Left hindlimb (tissue), 1 donor: Measurements from ENCODE around the gene WNT7B.
A peak's percentile ranks its signal among the peaks of the same experiment; 100 is the strongest.

Source experiments
- DNase-seq: peaks from one replicate; pipeline ENCODE4 v3.0.0-alpha.2; 2018

WNT7B gene

DNA sequence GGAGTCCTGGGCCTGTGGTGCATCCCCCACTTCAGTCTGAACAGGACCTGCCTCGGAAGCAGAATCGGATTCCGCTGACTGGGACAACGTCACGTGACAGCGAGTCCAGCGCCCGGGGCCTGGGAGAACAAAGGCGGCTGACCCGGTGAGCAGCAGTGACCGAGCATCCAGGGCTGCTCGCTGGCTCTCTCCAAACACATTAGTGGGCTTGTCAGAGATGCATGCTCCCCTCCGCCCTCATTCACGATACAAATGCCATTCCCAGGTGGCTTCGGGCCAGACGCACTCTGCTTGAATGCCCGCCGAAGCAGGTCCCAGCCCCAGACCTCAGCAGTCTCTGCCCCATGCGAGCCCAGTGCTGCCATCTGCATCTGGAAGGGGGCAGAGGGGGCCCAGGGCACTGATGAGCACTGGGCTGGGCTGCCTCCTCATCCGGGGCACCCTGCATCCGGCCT lies 91.0 kb downstream of the WNT7B start:
- peak; percentile 23 for DNase-seq

DNA sequence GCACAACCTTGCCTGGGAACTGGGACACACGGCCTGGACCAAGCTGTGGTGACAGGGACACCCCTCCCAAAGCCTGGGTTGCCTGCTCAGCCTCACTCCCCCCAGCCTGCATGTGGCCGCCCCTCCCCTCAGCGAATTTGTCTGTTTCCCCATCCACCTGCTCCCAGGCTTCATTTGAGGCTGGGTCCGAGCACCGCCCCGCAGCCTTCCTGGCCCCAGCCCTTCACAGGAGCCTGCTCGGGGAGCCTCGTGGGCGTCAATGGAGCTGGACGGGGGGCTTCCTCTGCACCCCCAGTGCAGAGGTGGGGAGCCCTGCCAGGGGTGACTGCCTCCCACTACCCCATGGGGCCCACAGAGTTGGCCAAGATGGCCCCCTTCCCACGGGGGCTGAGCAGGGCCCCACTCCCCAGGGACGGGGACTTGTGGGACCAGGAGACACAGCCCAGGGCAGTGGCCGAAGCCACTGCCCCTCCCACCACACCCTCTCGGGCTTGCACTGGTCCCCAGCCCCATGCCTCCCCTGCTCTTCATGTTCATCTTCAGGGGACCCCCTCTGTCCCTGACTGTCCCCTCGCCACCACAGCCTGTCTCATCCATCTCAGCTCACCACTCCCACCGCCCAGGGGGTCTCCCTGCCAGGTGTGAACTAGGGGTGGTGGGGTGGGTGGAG lies 91.7 kb downstream of the WNT7B start:
- DNase-seq = no peak

GRCh38 chr22:45884201-45885062 lies 92.5 kb downstream of the WNT7B start:
- peak; percentile 36 for DNase-seq

DNA sequence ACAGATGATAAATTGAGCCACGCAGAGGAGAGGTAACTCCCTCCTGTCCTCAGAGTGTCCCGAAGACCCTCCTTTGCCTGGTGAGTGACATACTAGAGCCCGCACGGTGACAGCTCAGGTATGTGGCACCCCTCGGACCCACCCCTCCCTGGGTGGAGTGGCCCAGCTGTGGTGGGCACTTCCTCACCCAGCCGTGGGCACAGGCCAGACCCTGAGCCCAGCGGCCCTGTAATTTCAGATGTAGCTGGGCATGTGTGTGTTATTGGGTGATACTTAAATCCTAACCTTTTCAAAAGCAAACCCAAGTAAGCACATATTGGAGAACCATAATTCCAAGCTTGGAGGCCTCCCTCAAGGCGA lies 93.2 kb downstream of the WNT7B start:
- DNase-seq = peak; percentile 32

- DNase-seq = peak; percentile 23
These were observed 93.8 kb downstream of the WNT7B start for GRCh38 chr22:45882881-45883810.

- DNase-seq = no peak
These were observed 95.5 kb downstream of the WNT7B start for GRCh38 chr22:45881524-45881875.

DNA sequence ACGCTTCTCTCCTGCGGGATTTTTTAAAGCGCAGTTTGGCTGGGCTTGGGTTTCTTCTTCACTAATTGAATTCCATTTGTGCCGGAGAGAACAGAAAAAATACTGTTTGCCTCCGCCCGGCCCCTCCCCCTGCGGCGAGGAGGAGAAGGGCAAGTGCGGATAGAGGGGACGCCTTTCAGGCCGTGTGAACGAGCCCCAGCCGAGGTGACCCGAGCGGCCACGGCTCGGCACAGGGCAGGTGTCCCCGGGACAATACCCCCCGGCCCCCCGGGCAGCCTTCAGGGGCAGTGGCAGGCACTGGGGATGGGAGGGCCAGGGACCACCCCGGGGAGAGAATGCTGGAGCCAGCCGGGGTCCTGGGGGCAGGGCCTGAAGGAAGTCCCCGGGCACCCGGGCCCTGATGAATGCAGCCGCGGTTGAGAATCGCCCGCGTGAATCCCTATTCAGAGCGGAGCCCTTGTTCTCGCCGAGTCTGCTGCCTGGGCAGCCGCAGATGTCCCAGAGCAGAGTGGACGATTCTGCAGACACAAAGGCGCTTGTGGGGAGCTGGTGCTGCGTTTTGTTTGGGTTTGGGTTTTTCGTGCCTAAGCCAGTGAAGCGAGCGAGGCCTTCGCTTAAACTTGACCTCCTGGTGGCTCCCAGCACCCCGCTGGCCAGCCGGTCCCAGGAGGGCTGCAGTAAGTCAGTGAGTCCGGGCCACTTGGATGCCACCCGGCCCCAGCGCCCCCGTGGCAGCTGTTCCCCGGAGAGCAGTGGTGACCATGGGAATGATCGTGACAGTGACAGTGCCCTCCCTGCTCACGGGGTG lies 96.0 kb downstream of the WNT7B start:
- peak; percentile 40 for DNase-seq

GRCh38 chr22:45880091-45880715 lies 96.8 kb downstream of the WNT7B start:
- peak; percentile 31 for DNase-seq

- DNase-seq = no peak
These were observed 97.4 kb downstream of the WNT7B start for GRCh38 chr22:45879552-45879949.

- peak; percentile 27 for DNase-seq
These were observed 97.9 kb downstream of the WNT7B start for GRCh38 chr22:45878901-45879551.

DNA sequence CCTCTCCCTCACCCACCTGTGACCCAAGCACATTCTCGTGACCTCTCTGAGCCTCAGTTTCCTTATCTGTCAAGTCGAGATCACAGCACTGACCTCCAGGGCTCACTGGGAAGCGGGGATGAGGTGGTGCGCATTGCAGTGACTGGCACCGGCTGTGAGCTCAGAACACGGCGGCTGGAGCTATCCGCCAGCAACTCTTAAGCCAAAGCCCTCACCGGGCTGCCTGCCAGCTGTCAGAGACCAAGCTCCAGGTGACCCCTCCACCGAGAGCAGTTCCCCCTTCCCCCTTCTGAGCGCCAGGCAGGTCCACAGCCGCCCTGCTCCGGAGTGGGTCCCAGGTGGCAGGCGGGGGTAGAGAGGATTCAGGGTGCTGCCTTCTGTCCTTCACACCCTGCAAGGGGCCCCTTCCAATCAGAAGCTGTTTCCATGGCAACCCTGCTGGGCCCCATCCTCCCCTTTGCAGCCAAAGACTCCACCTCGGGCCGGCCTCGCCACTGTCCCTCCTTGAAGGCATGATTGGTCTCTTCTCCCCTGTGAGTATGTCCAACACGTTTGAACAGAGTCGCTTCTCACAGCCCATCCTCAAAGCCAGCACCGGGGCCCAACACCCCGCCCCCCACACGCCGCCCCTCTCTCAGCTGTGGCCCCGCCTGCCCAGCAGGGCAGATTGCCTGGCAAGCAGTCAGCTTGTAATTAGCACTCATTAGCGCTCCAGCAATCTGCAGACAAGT lies 98.7 kb downstream of the WNT7B start:
- DNase-seq = peak; percentile 38

DNA sequence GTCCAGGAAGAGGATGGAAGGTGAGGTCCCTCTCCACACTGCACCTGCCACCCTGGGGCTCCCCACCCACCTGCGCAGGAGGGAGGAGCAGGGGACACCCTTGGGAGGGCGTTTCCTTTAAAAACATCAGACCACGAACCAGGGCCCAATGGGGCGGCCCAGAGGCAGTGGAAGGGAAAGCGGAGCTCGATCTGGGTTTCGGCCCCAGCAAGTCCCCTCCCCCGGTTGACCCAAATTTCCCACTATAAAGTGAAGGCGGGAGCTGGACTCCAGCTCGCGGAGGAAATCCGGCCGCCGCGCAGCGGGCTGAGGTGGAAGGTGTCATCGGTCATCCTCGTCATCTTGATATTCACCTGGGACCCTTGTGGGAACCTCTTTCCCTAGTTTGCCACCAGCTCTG lies 99.3 kb downstream of the WNT7B start:
- peak; percentile 33 for DNase-seq

DNA sequence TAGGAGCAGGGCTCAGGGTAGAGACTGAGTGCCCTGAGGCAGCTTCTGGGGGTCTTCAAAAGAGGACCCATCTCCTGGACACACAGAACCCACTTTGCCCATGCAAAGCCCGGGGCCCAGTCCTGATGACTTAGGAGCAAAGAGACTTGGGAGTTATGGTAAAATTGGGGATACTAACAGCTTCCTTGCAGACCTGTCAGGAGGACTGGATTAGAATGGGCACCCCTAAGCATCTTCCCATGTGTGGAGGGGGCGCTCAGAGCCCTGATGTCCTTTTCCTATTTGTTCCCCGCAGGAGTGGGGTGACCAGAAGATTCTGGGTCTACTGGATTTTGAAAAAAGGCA lies 100.0 kb downstream of the WNT7B start:
- DNase-seq = no peak

- DNase-seq = peak; percentile 29
These were observed 100.6 kb downstream of the WNT7B start for GRCh38 chr22:45876136-45877035.

GRCh38 chr22:45872659-45873263 lies 104.2 kb downstream of the WNT7B start:
- no peak for DNase-seq

- DNase-seq = no peak
These were observed 105.2 kb downstream of the WNT7B start for GRCh38 chr22:45871721-45872120.
